Measurements from ENCODE around the gene RPL31.

DNA sequence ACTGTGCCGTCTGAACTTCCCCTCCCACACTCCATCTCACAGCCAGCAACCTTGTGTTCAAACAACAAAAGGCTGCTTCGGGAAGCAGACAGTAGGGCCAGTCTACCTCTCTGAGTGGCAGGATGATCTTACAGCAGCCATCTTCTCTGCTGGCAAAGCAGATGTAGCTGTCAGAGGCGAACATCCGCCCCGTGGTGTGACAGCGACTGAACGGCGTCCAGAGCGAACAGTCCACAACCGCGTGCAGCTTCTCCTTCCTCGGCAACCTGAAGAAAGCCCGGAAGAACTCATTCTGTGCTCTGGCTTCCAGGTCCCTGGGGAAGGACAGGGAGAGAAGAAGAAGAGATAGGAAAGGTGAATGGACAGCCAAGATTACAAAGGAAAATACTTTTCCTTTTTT, 38.0 kb downstream of the RPL31 start:
- TF ChIP-seq, protein P1, sequence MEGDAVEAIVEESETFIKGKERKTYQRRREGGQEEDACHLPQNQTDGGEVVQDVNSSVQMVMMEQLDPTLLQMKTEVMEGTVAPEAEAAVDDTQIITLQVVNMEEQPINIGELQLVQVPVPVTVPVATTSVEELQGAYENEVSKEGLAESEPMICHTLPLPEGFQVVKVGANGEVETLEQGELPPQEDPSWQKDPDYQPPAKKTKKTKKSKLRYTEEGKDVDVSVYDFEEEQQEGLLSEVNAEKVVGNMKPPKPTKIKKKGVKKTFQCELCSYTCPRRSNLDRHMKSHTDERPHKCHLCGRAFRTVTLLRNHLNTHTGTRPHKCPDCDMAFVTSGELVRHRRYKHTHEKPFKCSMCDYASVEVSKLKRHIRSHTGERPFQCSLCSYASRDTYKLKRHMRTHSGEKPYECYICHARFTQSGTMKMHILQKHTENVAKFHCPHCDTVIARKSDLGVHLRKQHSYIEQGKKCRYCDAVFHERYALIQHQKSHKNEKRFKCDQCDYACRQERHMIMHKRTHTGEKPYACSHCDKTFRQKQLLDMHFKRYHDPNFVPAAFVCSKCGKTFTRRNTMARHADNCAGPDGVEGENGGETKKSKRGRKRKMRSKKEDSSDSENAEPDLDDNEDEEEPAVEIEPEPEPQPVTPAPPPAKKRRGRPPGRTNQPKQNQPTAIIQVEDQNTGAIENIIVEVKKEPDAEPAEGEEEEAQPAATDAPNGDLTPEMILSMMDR (IDR thresholded peaks at IDR 0.05), result no peak
- TF ChIP-seq POLR2A (IDR thresholded peaks at IDR 0.05) (no peak), EP300 (IDR thresholded peaks at IDR 0.05) (no peak)
